Measurements from ENCODE around the gene SLC26A1. TPM values are rescaled to one million over a fixed set of nuclear protein-coding genes. Genes with fewer than 3 reads are reported as not detected.

The SLC26A1 gene, protein sequence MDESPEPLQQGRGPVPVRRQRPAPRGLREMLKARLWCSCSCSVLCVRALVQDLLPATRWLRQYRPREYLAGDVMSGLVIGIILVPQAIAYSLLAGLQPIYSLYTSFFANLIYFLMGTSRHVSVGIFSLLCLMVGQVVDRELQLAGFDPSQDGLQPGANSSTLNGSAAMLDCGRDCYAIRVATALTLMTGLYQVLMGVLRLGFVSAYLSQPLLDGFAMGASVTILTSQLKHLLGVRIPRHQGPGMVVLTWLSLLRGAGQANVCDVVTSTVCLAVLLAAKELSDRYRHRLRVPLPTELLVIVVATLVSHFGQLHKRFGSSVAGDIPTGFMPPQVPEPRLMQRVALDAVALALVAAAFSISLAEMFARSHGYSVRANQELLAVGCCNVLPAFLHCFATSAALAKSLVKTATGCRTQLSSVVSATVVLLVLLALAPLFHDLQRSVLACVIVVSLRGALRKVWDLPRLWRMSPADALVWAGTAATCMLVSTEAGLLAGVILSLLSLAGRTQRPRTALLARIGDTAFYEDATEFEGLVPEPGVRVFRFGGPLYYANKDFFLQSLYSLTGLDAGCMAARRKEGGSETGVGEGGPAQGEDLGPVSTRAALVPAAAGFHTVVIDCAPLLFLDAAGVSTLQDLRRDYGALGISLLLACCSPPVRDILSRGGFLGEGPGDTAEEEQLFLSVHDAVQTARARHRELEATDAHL
- total RNA-seq: 0.14 TPM
- 0.41 TPM for polyA plus RNA-seq
- long read RNA-seq, donor 1: 0 reads
- long read RNA-seq, donor 2: 0 reads
- long read RNA-seq, donor 3: 0 reads
- long read RNA-seq, donor 4: 0 reads
- long read RNA-seq, donor 5, partial matches to known transcripts: 0 of 1 reads
- long read RNA-seq, donor 5, other reads (novel, unspliced or antisense): 0 of 1 reads
- long read RNA-seq, donor 6: 0 reads
- long read RNA-seq, donor 7: 0 reads
- long read RNA-seq, donor 8: 0 reads
- long read RNA-seq, donor 9: 0 reads
- long read RNA-seq, donor 10: 0 reads

DNA sequence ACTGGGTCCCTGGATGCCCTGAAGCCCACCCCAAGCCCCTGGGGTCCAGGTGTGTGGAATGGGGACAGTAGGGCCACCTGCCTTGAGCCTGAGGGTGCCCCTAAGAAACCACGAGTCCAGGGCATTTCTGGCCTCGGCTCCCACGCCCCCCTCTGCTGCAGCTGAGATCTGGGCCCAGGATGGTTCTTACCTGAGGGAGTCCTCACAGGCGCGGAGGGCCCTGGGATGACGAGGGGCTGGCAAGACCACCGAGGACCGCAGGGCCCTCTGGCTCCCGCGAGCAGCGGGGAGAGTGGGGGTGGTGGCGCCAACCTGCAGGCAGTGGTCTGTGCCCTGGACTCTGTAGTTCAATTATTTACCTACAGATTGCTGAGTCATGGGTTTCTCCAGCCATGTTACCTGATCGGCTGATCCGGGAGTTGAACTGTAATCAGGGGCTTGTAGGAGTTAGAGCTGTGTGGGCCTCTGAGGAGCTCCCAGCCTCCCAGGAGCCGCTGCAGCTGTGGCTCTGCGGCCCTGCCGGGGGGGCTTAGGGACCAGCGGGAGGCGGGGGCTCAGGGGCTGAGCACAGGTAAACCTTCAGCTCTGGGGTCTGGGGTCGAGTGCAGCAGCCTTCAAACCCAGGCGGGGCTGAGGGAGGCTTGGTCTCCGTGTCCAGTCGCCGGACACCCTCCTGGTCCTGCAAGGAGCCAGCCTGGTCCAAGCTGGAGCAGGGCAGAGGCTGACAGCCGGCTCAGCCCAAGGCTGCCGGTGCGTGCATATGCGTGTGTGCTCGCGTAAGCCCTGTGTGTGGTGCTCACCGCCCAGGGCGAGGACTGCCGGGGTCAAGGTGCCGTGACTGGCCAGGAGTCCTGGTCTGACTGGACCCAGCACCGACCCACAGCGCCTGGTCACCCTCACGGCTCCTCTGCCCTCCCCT, at the start of gene SLC26A1:
Gene SLC26A1, minus strand, starts transcription at position 294 of the 919 bp plus-strand sequence. CDS start 1,701 bp downstream, outside the sequence.
- H3K4me1 ChIP-seq (ENCODE audit: control insufficient read depth in 2 of 2, insufficient read depth in 2 of 2, low read length in 2 of 2): no peaks in the 10 kb centered on the region
- DNase-seq (ENCODE audit: low read depth in 6 of 9, low spot score in 9 of 9): no peak
- no peaks in the 10 kb centered on the region for H3K9me3 ChIP-seq (ENCODE audit: control insufficient read depth in 2 of 2, insufficient read depth in 1 of 2, low read length in 1 of 2)
- peak within 1 kb of the TSS in 1 of 2 donors; percentile 27 for H3K27ac ChIP-seq (ENCODE audit: low read depth in 1 of 2, low read length in 1 of 2)
- H3K36me3 ChIP-seq (ENCODE audit: control insufficient read depth in 2 of 2, insufficient read depth in 2 of 2, low read length in 1 of 2): peaks cover 5 to 22% of the 10 kb centered on the region in 2 donors
- no peak within 1 kb of the TSS for H3K4me3 ChIP-seq (ENCODE audit: low read length in 2 of 2)
- 95% methylated on average over 37 of the region's 37 CpGs for WGBS
- peaks cover 24 to 30% of the 10 kb centered on the region in 2 donors for H3K27me3 ChIP-seq (ENCODE audit: control insufficient read depth in 2 of 2, insufficient read depth in 1 of 2, low read length in 1 of 2)

DNA sequence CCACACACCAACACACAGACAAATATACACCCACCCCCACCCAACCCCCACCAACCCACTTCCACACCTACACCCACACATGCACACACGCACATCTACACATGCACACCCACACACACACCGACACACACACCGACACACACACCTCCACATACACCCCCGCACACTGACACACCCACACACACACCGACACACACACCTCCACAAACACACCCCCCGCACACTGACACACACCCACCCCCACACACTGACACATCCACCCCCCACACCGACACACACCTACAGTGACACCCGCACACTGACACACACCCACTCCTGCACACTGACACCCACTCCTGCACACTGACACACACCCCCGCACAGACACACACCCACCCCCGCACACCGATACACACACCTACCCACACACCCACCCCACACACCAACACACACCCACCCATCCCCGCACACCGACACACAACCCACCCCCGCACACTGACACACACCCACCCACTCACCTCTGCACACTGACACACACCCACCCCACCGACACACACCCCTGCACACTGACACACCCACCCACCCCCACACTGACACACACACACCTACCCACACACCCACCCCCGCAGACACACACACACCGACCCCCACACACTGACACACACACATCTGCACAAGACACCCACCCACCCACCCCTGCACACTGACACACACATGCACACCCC, 49.3 kb upstream of the SLC26A1 start:
- H3K9me3 ChIP-seq (ENCODE audit: control insufficient read depth in 2 of 2, insufficient read depth in 1 of 2, low read length in 1 of 2): peaks cover 0 to 3% of the 10 kb centered on the region in 2 donors
- 95% methylated on average over 17 of the region's 17 CpGs for WGBS
- peaks cover 6 to 42% of the 10 kb centered on the region in 2 donors for H3K27me3 ChIP-seq (ENCODE audit: control insufficient read depth in 2 of 2, insufficient read depth in 1 of 2, low read length in 1 of 2)
- no peaks in the 10 kb centered on the region for H3K4me1 ChIP-seq (ENCODE audit: control insufficient read depth in 2 of 2, insufficient read depth in 2 of 2, low read length in 2 of 2)
- H3K4me3 ChIP-seq (ENCODE audit: low read length in 2 of 2): no peak overlapping the region
- H3K27ac ChIP-seq (ENCODE audit: low read depth in 1 of 2, low read length in 1 of 2): no peak overlapping the region
- H3K36me3 ChIP-seq (ENCODE audit: control insufficient read depth in 2 of 2, insufficient read depth in 2 of 2, low read length in 1 of 2): no peaks in the 10 kb centered on the region
- DNase-seq (ENCODE audit: low read depth in 6 of 9, low spot score in 9 of 9): no peak

DNA sequence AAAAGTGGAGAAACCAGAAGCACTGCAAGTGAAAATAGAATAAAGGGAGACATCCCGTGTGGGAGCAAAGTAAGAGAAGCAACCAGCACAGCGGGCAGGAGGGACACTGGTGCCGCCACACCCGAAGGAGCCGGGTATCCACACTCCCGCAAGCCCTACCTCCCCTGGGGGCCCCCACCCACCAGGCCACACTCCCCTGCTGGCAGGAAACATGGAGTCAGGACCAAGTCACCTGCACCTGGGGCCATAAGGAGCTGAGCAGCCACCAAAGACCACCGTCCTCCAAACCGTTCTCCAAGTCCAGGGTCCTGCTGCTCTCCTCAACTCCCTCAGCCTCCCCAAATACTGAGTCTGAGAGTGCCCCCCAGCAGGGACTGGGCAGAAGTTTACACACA, 48.7 kb upstream of the SLC26A1 start:
- Histone ChIP-seq H3K27ac (ENCODE audit: low read depth in 1 of 2, low read length in 1 of 2) (no peak overlapping the region), H3K36me3 (ENCODE audit: control insufficient read depth in 2 of 2, insufficient read depth in 2 of 2, low read length in 1 of 2) (no peaks in the 10 kb centered on the region), H3K4me3 (ENCODE audit: low read length in 2 of 2) (no peak overlapping the region), H3K4me1 (ENCODE audit: control insufficient read depth in 2 of 2, insufficient read depth in 2 of 2, low read length in 2 of 2) (no peaks in the 10 kb centered on the region), H3K27me3 (ENCODE audit: control insufficient read depth in 2 of 2, insufficient read depth in 1 of 2, low read length in 1 of 2) (peaks cover 6 to 36% of the 10 kb centered on the region in 2 donors), H3K9me3 (ENCODE audit: control insufficient read depth in 2 of 2, insufficient read depth in 1 of 2, low read length in 1 of 2) (peaks cover 0 to 3% of the 10 kb centered on the region in 2 donors)
- DNase-seq (ENCODE audit: low read depth in 6 of 9, low spot score in 9 of 9): no peak
- WGBS: 75% methylated on average over 8 of the region's 8 CpGs

DNA sequence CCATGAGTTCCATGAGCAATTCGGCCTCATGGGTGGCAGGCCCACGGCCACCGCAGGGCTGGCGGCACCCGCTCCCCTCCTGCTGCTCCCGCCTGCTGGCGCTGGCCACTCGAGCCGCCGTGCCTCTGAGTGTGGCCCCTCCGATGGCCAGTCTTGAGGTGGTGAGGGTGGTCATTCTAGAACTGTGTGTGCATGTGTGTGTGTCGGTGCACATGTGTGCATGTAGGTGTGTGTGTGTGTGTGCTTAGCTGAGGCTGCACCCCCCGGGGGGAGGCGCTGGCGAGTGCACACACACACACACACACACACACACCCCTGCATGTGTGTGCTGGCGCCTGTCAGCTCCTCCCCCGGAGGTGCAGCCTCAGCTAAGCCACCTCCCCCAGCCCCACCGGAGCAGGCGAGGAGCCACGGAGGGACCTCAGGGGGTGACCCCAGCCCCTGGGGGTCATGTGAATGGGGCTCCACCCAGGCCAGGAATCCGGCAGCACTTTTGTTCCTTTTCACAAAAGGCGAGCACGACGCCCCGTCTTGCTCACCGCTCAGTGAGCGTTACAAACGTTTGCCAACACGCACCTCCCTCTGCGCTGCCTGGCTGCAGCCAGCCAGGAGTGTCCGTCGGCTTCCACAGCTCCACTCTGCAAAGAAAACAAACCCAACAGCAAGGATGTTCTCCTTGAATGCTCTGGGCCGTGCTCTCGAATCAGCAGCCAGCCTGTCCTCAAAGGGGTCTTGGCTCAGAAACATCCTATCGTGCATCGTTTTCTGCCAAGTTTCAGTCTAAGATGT, 48.1 kb upstream of the SLC26A1 start:
- 74% methylated on average over 36 of the region's 36 CpGs for WGBS
- peaks cover 6 to 30% of the 10 kb centered on the region in 2 donors for H3K27me3 ChIP-seq (ENCODE audit: control insufficient read depth in 2 of 2, insufficient read depth in 1 of 2, low read length in 1 of 2)
- H3K4me3 ChIP-seq (ENCODE audit: low read length in 2 of 2): no peak overlapping the region
- H3K9me3 ChIP-seq (ENCODE audit: control insufficient read depth in 2 of 2, insufficient read depth in 1 of 2, low read length in 1 of 2): peaks cover 0 to 1% of the 10 kb centered on the region in 2 donors
- H3K36me3 ChIP-seq (ENCODE audit: control insufficient read depth in 2 of 2, insufficient read depth in 2 of 2, low read length in 1 of 2): no peaks in the 10 kb centered on the region
- no peak for DNase-seq (ENCODE audit: low read depth in 6 of 9, low spot score in 9 of 9)
- no peak overlapping the region for H3K27ac ChIP-seq (ENCODE audit: low read depth in 1 of 2, low read length in 1 of 2)
- H3K4me1 ChIP-seq (ENCODE audit: control insufficient read depth in 2 of 2, insufficient read depth in 2 of 2, low read length in 2 of 2): no peaks in the 10 kb centered on the region

DNA sequence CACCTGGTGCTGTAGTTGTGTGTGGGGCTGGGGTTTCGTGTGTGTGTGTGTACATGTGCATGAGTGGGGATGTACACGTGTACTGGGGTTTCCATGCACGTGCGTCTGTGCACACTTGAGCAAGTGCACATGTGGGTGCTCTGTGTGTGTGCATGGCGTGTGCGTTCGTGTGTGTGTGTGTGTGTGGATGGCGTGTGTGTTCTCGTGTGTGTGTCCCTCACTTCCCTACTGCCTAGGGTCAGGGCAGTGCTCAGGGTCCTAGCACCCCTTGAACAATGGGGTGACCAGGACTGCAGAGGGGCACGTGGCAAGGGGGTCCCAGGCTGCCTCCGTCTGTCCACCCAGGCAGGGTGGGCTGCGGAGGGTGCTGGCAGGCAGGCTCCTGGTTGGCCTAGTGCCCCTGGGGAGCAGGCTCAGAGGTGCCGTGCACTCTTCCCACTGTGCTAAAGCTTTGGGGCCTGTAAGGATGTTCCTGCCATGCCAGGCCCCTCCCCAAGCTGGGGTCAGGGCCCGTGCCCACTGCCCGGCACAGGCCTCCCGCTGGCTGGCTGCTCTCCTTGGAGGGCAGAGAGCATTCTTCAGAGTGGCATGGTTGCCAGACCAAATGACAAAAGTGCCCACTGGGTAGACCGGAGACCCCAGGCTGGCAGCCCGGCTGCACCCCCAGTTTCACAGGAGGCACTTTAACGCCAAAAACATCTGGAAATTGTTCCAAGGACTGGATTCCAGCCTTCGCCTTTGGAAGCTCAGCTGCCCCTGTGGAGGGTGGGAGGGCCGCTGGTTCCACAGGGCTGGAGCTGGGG, 47.3 kb upstream of the SLC26A1 start:
- Histone ChIP-seq H3K9me3 (ENCODE audit: control insufficient read depth in 2 of 2, insufficient read depth in 1 of 2, low read length in 1 of 2) (no peaks in the 10 kb centered on the region), H3K36me3 (ENCODE audit: control insufficient read depth in 2 of 2, insufficient read depth in 2 of 2, low read length in 1 of 2) (no peaks in the 10 kb centered on the region), H3K4me3 (ENCODE audit: low read length in 2 of 2) (no peak overlapping the region), H3K27me3 (ENCODE audit: control insufficient read depth in 2 of 2, insufficient read depth in 1 of 2, low read length in 1 of 2) (peaks cover 6 to 24% of the 10 kb centered on the region in 2 donors), H3K27ac (ENCODE audit: low read depth in 1 of 2, low read length in 1 of 2) (no peak overlapping the region), H3K4me1 (ENCODE audit: control insufficient read depth in 2 of 2, insufficient read depth in 2 of 2, low read length in 2 of 2) (no peaks in the 10 kb centered on the region)
- no peak for DNase-seq (ENCODE audit: low read depth in 6 of 9, low spot score in 9 of 9)
- 96% methylated on average over 21 of the region's 21 CpGs for WGBS

DNA sequence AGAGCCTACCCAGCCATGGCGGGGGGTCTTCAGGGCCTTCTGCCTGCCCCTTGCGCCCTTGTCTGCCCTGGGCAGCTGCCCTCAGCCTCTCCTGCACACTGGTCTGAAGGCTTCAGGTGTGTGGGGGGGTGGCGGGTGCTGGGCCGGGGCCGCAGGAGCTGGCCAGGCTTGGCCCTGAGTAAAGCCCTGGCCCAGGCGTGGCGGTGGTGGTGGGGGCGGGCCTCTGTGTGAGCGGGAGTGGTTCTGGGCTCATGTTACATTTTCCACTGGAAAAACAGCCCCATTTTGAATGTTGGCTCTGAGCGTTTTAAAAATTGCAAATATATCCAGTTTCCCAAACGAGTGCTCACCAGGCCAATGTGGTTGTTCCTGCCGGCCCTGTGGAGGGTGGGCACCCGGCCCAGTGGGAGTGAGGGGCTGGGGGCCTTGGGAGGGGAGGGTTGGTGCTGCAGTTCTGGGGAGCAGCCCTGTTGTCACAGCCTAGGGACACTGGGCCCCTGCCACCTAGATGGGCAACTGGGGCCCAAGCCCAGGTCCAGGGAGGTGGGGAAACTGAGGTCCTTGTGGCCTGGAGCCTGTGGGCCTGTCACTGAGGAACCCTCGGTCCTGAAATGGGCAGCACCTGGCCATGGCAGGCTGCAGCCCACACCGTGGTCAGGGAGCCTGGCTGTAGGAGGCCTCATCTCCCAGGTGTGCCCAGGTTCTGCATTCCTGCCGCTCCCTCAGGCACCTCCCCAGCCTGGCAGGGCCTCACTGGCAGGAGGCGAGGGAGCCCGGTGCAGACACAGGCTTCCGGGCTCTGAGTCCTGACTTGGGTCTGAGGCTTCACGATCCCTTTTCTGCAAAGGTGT, 46.5 kb upstream of the SLC26A1 start:
- Histone ChIP-seq H3K27me3 (ENCODE audit: control insufficient read depth in 2 of 2, insufficient read depth in 1 of 2, low read length in 1 of 2) (peaks cover 3 to 16% of the 10 kb centered on the region in 2 donors), H3K4me3 (ENCODE audit: low read length in 2 of 2) (no peak overlapping the region), H3K4me1 (ENCODE audit: control insufficient read depth in 2 of 2, insufficient read depth in 2 of 2, low read length in 2 of 2) (no peaks in the 10 kb centered on the region), H3K36me3 (ENCODE audit: control insufficient read depth in 2 of 2, insufficient read depth in 2 of 2, low read length in 1 of 2) (no peaks in the 10 kb centered on the region), H3K9me3 (ENCODE audit: control insufficient read depth in 2 of 2, insufficient read depth in 1 of 2, low read length in 1 of 2) (no peaks in the 10 kb centered on the region), H3K27ac (ENCODE audit: low read depth in 1 of 2, low read length in 1 of 2) (no peak overlapping the region)
- DNase-seq (ENCODE audit: low read depth in 6 of 9, low spot score in 9 of 9): no peak
- 90% methylated on average over 20 of the region's 20 CpGs for WGBS
